H9 (cell line): ENCODE results near the gene GOLGA6A. TPM values are rescaled to one million over a fixed set of nuclear protein-coding genes. Genes with fewer than 3 reads are reported as not detected.

Source experiments
- DNase-seq: peaks from one replicate; pipeline ENCODE4 v3.0.0-alpha.2; 2017
- H2AFZ ChIP-seq: one replicate; pipeline ENCODE4 v1.6.1; 2013; ENCODE audit warnings: mild to moderate bottlenecking, low read length, control low read depth, moderate library complexity
- H2AK5ac ChIP-seq: 2 replicates; pipeline ENCODE4 v1.6.1; 2013; ENCODE audit warnings: low read length, control low read depth, mixed read lengths; ENCODE audit not compliant: insufficient read length
- H2BK120ac ChIP-seq: one replicate; pipeline ENCODE4 v1.6.1; 2013; ENCODE audit warnings: low read depth, mild to moderate bottlenecking, low read length, control low read depth, inconsistent platforms; ENCODE audit not compliant: poor library complexity, severe bottlenecking
- H2BK12ac ChIP-seq: 2 replicates; pipeline ENCODE4 v1.6.1; 2013; ENCODE audit warnings: low read length, control low read depth, mixed read lengths, low read depth; ENCODE audit not compliant: insufficient read length
- H2BK15ac ChIP-seq: 2 replicates; pipeline ENCODE4 v1.6.1; 2013; ENCODE audit warnings: low read depth, low read length, control low read depth
- H2BK20ac ChIP-seq: one replicate; pipeline ENCODE4 v1.6.1; 2013; ENCODE audit warnings: low read depth, mild to moderate bottlenecking, low read length, control low read depth, inconsistent platforms; ENCODE audit not compliant: poor library complexity, severe bottlenecking
- H2BK5ac ChIP-seq: 2 replicates; pipeline ENCODE4 v1.6.1; 2013; ENCODE audit warnings: low read length, control low read depth, mixed read lengths; ENCODE audit not compliant: insufficient read length
- H3K14ac ChIP-seq: 2 replicates; pipeline ENCODE4 v1.6.1; 2013; ENCODE audit warnings: low read length, control low read depth; ENCODE audit not compliant: insufficient read depth
- H3K18ac ChIP-seq: 2 replicates; pipeline ENCODE4 v1.6.1; 2013; ENCODE audit warnings: low read depth, mild to moderate bottlenecking, mixed read lengths, low read length, control low read depth; ENCODE audit not compliant: insufficient read length
- H3K23ac ChIP-seq: 2 replicates; pipeline ENCODE4 v1.6.1; 2013; ENCODE audit warnings: low read length, control low read depth, mixed read lengths, low read depth; ENCODE audit not compliant: insufficient read length
- H3K23me2 ChIP-seq: 2 replicates; pipeline ENCODE4 v1.6.1; 2013; ENCODE audit warnings: low read depth, mild to moderate bottlenecking, mixed read lengths, low read length, control low read depth; ENCODE audit not compliant: insufficient read length, poor library complexity, severe bottlenecking
- H3K27ac ChIP-seq: 2 replicates; pipeline ENCODE4 v1.5.1; 2013; ENCODE audit warnings: low read length, control low read depth, mixed read lengths, low read depth; ENCODE audit not compliant: insufficient read length
- H3K27me3 ChIP-seq: 2 replicates; pipeline ENCODE4 v1.6.1; 2013; ENCODE audit warnings: low read length, control low read depth, inconsistent platforms; ENCODE audit not compliant: insufficient read depth
- H3K4ac ChIP-seq: 2 replicates; pipeline ENCODE4 v1.6.1; 2013; ENCODE audit warnings: low read depth, mild to moderate bottlenecking, control low read depth, inconsistent platforms, low read length, moderate library complexity
- H3K4me1 ChIP-seq: 2 replicates; pipeline ENCODE4 v1.6.1; 2013; ENCODE audit warnings: low read length, control low read depth, inconsistent platforms; ENCODE audit not compliant: insufficient read depth
- H3K4me2 ChIP-seq: 2 replicates; pipeline ENCODE4 v1.6.1; 2013; ENCODE audit warnings: low read length, control low read depth, mixed read lengths; ENCODE audit not compliant: insufficient read length, insufficient read depth
- H3K56ac ChIP-seq: 2 replicates; pipeline ENCODE4 v1.6.1; 2013; ENCODE audit warnings: low read depth, mild to moderate bottlenecking, mixed read lengths, low read length, control low read depth; ENCODE audit not compliant: insufficient read length
- H3K79me1 ChIP-seq: 2 replicates; pipeline ENCODE4 v1.6.1; 2013; ENCODE audit warnings: low read depth, mild to moderate bottlenecking, moderate library complexity, low read length, control low read depth, inconsistent platforms; ENCODE audit not compliant: insufficient read depth, poor library complexity, severe bottlenecking
- H3K79me2 ChIP-seq: 2 replicates; pipeline ENCODE4 v1.6.1; 2013; ENCODE audit warnings: low read length, control low read depth, inconsistent platforms; ENCODE audit not compliant: insufficient read depth
- H3K9ac ChIP-seq: 2 replicates; pipeline ENCODE4 v1.6.1; 2013; ENCODE audit warnings: low read length, control low read depth, mixed read lengths; ENCODE audit not compliant: insufficient read length; ENCODE audit errors: extremely low read depth
- H3K9me3 ChIP-seq: one replicate; pipeline ENCODE4 v1.6.1; 2013; ENCODE audit warnings: low read depth, low read length, inconsistent platforms; ENCODE audit not compliant: control insufficient read depth
- H3T11ph ChIP-seq: one replicate; pipeline ENCODE4 v1.6.1; 2013; ENCODE audit warnings: mild to moderate bottlenecking, low read length, control low read depth, inconsistent platforms
- H4K20me1 ChIP-seq: one replicate; pipeline ENCODE4 v1.6.1; 2013; ENCODE audit not compliant: control insufficient read depth, insufficient read length, insufficient read depth
- H4K5ac ChIP-seq: 2 replicates; pipeline ENCODE4 v1.6.1; 2013; ENCODE audit warnings: low read depth, mild to moderate bottlenecking, mixed read lengths, low read length, control low read depth; ENCODE audit not compliant: insufficient read length
- H4K8ac ChIP-seq: replicated peaks from 2 replicates; pipeline ENCODE4 v1.6.1; 2013; ENCODE audit warnings: low read length, control low read depth, mixed read lengths, low read depth; ENCODE audit not compliant: insufficient read length
- H4K91ac ChIP-seq: 2 replicates; pipeline ENCODE4 v1.6.1; 2013; ENCODE audit warnings: low read depth, mild to moderate bottlenecking, moderate library complexity, mixed read lengths, low read length, control low read depth; ENCODE audit not compliant: insufficient read length
- H3K27ac Mint-ChIP-seq, 3 experiments: 2 replicates in 2 of 3; 3 replicates in 1 of 3; pipeline ENCODE4 v1.8.0; 2020 to 2021; ENCODE audit warnings: mixed read lengths in 3 of 3, mild to moderate bottlenecking in 1 of 3, moderate library complexity in 1 of 3
- H3K27me3 Mint-ChIP-seq: 2 replicates; pipeline ENCODE4 v1.8.0; 2021; ENCODE audit warnings: low read depth, mild to moderate bottlenecking, moderate library complexity, mixed read lengths
- H3K36me3 Mint-ChIP-seq, 3 experiments: 2 replicates in 2 of 3; 3 replicates in 1 of 3; pipeline ENCODE4 v1.8.0; 2020 to 2021; ENCODE audit warnings: low read depth in 3 of 3, mixed read lengths in 3 of 3; ENCODE audit not compliant: insufficient read depth in 1 of 3
- H3K4me1 Mint-ChIP-seq, 2 experiments: 2 replicates each; pipeline ENCODE4 v1.8.0; 2020; ENCODE audit warnings: mixed read lengths in 2 of 2
- H3K4me3 Mint-ChIP-seq, 2 experiments: 2 replicates in 1 of 2; 3 replicates in 1 of 2; pipeline ENCODE4 v1.8.0; 2020 to 2021; ENCODE audit warnings: mild to moderate bottlenecking in 2 of 2, mixed read lengths in 2 of 2, moderate library complexity in 1 of 2
- H3K9me3 Mint-ChIP-seq, 2 experiments: 2 replicates in 1 of 2; 3 replicates in 1 of 2; pipeline ENCODE4 v1.8.0; 2020; ENCODE audit warnings: mild to moderate bottlenecking in 2 of 2, mixed read lengths in 2 of 2, moderate library complexity in 1 of 2
- WGBS: extraction: QIAGEN DNeasy Blood & Tissue Kit; methylation state at CpG from one replicate; pipeline ENCODE4 v1.1.7; 2013; ENCODE audit warnings: missing lambda C conversion rate, low lambda C conversion rate, mixed read lengths; ENCODE audit not compliant: insufficient read length; ENCODE audit errors: extremely low coverage; 5-methylcytosine and 5-hydroxymethylcytosine counted together
- total RNA-seq: library from RNA; stranded (reverse); gene quantifications from 2 replicates; pipeline ENCODE4 v1.2.1, GENCODE V29; 2021
- TF ChIP-seq, protein P1 (sequence below): fragments of 200-600 bp; sonication (generic); conservative IDR thresholded peaks from 3 replicates; pipeline ENCODE4 v1.8.0; 2021; ENCODE audit warnings: antibody characterized with exemption, mild to moderate bottlenecking

Gene GOLGA6A
- total RNA-seq, 1 experiment from 2014 or later = 0.72 TPM

DNA sequence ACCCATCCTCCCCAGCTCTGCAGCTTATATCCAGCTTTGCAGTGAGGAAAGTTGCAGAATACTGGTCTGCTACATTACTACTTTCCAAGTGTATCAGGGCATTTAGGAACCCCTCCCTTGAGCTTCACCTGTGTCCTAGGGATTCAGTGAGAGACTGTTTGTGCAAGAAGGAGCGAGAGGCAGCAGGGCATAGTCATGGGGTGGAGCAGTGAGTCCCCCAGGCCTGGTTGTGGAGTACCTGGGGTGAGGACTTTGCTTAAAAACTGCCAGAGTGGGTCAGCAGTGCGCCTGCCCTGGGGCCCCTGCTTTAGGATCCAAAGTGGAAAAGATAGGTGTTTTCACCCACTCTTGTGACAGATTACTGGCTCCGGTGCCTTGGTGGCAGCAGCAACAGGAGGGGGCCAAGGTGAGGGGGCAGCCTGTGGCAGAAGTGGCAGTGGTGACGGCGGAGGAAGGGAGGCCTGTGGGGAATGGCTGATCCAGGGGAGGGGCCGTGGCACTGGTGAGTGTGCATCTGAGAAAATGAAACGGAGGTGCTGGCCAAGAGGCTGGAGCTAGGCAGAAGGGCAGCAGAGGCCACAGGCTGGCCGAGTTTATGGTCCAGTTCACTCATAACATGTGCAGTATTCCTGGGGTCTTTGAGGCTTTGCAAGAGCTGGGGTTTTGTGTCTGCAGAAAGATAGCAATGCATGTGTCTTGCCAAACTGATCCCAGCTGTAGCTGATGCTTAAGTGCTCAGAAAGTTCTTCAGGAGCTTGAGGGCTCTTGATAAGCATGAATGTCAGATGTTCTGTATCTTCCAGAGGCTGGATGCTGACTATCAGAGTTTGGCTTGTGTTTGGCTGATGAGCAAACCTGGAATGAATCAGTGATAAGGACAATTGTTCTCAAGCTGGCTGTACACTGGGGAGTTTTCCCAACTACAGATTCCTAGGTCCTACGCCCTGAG, 43.4 kb downstream of the GOLGA6A start:
- Histone ChIP-seq H3K23me2 (no peaks in the 10 kb centered on the region), H3K27ac (no peak overlapping the region), H3K18ac (no peak overlapping the region), H4K20me1 (no peaks in the 10 kb centered on the region), H3K4me1 (peaks cover 3% of the 10 kb centered on the region; the same call in 1 of the 2 replicates), H4K8ac (no peak overlapping the region), H2BK5ac (no peak overlapping the region), H2BK15ac (no peak overlapping the region), H3K9me3 (no peaks in the 10 kb centered on the region), H4K91ac (no peak overlapping the region), H3K27me3 (no peaks in the 10 kb centered on the region), H3K23ac (no peak overlapping the region), H3K56ac (no peak overlapping the region), H2BK120ac (no peak overlapping the region), H3K9ac (no peak overlapping the region), H3K4ac (no peak overlapping the region), H2BK20ac (no peak overlapping the region), H2AFZ (no peak overlapping the region), H3T11ph (no peak overlapping the region), H2BK12ac (no peak overlapping the region), H3K79me2 (no peaks in the 10 kb centered on the region), H2AK5ac (no peak overlapping the region), H3K14ac (no peak overlapping the region), H4K5ac (no peak overlapping the region), H3K4me2 (no peak overlapping the region), H3K79me1 (no peaks in the 10 kb centered on the region)
- Mint-ChIP-seq H3K9me3 (no peaks in the 10 kb centered on the region; a peak in 1 of 5 replicates), H3K4me3 (no peak overlapping the region), H3K4me1 (peaks cover 31 to 37% of the 10 kb centered on the region in 2 experiments), H3K27me3 (peaks cover 4% of the 10 kb centered on the region), H3K27ac (no peak overlapping the region), H3K36me3 (peaks cover 6 to 13% (median 11%) of the 10 kb centered on the region in 3 experiments; a peak in 6 of 7 replicates)
- TF ChIP-seq, protein P1, sequence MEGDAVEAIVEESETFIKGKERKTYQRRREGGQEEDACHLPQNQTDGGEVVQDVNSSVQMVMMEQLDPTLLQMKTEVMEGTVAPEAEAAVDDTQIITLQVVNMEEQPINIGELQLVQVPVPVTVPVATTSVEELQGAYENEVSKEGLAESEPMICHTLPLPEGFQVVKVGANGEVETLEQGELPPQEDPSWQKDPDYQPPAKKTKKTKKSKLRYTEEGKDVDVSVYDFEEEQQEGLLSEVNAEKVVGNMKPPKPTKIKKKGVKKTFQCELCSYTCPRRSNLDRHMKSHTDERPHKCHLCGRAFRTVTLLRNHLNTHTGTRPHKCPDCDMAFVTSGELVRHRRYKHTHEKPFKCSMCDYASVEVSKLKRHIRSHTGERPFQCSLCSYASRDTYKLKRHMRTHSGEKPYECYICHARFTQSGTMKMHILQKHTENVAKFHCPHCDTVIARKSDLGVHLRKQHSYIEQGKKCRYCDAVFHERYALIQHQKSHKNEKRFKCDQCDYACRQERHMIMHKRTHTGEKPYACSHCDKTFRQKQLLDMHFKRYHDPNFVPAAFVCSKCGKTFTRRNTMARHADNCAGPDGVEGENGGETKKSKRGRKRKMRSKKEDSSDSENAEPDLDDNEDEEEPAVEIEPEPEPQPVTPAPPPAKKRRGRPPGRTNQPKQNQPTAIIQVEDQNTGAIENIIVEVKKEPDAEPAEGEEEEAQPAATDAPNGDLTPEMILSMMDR = no peak
- no peak for DNase-seq
- WGBS = no CpG with 5 or more reads among the region's 9 CpGs
